HEK293 (cell line): ENCODE results near the gene AGAP1.

ENCODE experiments used
- CTCF ChIA-PET: fragments of 350-600 bp; formaldehyde crosslinking; extraction: SDS; loops from one replicate; lab custom pipeline; 2021; ENCODE audit warnings: antibody characterized with exemption; lab: Yijun Ruan, JAX
- POLR2A ChIA-PET: fragments of 300-600 bp; formaldehyde crosslinking; extraction: SDS; loops from one replicate; lab custom pipeline; 2020; ENCODE audit warnings: antibody characterized with exemption, inconsistent platforms; lab: Yijun Ruan, JAX
- H3K27ac ChIP-seq: fragments of 200-500 bp; sonication (Bioruptor generic); 2 replicates; pipeline ENCODE4 v1.5.1; 2014; ENCODE audit warnings: low read depth, low read length, control low read depth, inconsistent platforms; ENCODE audit errors: extremely low read depth
- H3K36me3 ChIP-seq, 2 experiments: fragments of 200-500 bp in 1 of 2; sonication (Bioruptor generic) in 1 of 2; 1 replicate in 1 of 2; 2 replicates in 1 of 2; pipeline ENCODE4 v1.5.1; 2014 to 2017; ENCODE audit warnings: inconsistent platforms in 2 of 2, low read length in 2 of 2; ENCODE audit not compliant: control insufficient read depth in 2 of 2, insufficient read depth in 1 of 2
- H3K4me1 ChIP-seq: fragments of 200-500 bp; sonication (Bioruptor generic); 2 replicates; pipeline ENCODE4 v1.5.1; 2014; ENCODE audit warnings: mild to moderate bottlenecking, low read length, inconsistent platforms; ENCODE audit not compliant: control insufficient read depth, insufficient read depth
- H3K4me3 ChIP-seq: 2 replicates; pipeline ENCODE4 v1.5.1; 2011; ENCODE audit warnings: low read depth, mild to moderate bottlenecking, control low read depth, low read length, moderate library complexity
- H3K9me3 ChIP-seq: fragments of 200-500 bp; sonication (Bioruptor generic); 2 replicates; pipeline ENCODE4 v1.5.1; 2014; ENCODE audit warnings: low read depth, low read length, inconsistent platforms; ENCODE audit not compliant: control insufficient read depth, insufficient read depth
- IKZF3 ChIP-seq: fragments of 450-650 bp; IDR thresholded peaks from 2 replicates; pipeline ENCODE4 v1.5.0; 2018; ENCODE audit warnings: missing biosample characterization, mild to moderate bottlenecking, missing genetic modification characterization, moderate library complexity
- KLF8 ChIP-seq: fragments of 450-650 bp; formaldehyde crosslinking; IDR thresholded peaks from 2 replicates; pipeline ENCODE4 v1.5.1; 2016; ENCODE audit warnings: missing biosample characterization, missing genetic modification characterization
- KLF9 ChIP-seq: fragments of 450-650 bp; formaldehyde crosslinking; IDR thresholded peaks from 2 replicates; pipeline ENCODE4 v1.5.1; 2016; ENCODE audit warnings: missing biosample characterization, missing genetic modification characterization, low read depth
- SETDB1 ChIP-seq: IDR thresholded peaks from one replicate; pipeline ENCODE4 v1.6.1; 2017; ENCODE audit warnings: mild to moderate bottlenecking, low read length, moderate library complexity, mixed read lengths; ENCODE audit not compliant: insufficient read length
- SP3 ChIP-seq: fragments of 450-650 bp; formaldehyde crosslinking; IDR thresholded peaks from 2 replicates; pipeline ENCODE4 v1.5.1; 2016; ENCODE audit warnings: missing biosample characterization, missing genetic modification characterization
- WT1 ChIP-seq: fragments of 450-650 bp; formaldehyde crosslinking; IDR thresholded peaks from 2 replicates; pipeline ENCODE4 v1.5.1; 2016; ENCODE audit warnings: missing biosample characterization, missing genetic modification characterization
- ZNF140 ChIP-seq: fragments of 450-650 bp; formaldehyde crosslinking; IDR thresholded peaks from 2 replicates; pipeline ENCODE4 v1.5.1; 2016; ENCODE audit warnings: missing biosample characterization, missing genetic modification characterization
- ZNF174 ChIP-seq: fragments of 450-650 bp; formaldehyde crosslinking; IDR thresholded peaks from 2 replicates; pipeline ENCODE4 v1.5.0; 2017; ENCODE audit warnings: missing biosample characterization, mild to moderate bottlenecking, missing genetic modification characterization
- ZNF19 ChIP-seq: fragments of 450-650 bp; formaldehyde crosslinking; IDR thresholded peaks from 2 replicates; pipeline ENCODE4; 2016; ENCODE audit warnings: missing biosample characterization, missing genetic modification characterization, low read depth
- ZNF221 ChIP-seq: fragments of 450-650 bp; formaldehyde crosslinking; IDR thresholded peaks from 2 replicates; pipeline ENCODE4 v1.5.1; 2017; ENCODE audit warnings: missing biosample characterization, missing genetic modification characterization, borderline replicate concordance
- ZNF23 ChIP-seq: fragments of 450-650 bp; formaldehyde crosslinking; IDR thresholded peaks from 2 replicates; pipeline ENCODE4 v1.5.1; 2016; ENCODE audit warnings: missing biosample characterization, missing genetic modification characterization, borderline replicate concordance
- ZNF24 ChIP-seq: fragments of 450-650 bp; formaldehyde crosslinking; IDR thresholded peaks from 2 replicates; pipeline ENCODE4 v1.5.1; 2016; ENCODE audit warnings: missing biosample characterization, missing genetic modification characterization
- ZNF248 ChIP-seq: fragments of 450-650 bp; formaldehyde crosslinking; IDR thresholded peaks from 2 replicates; pipeline ENCODE4 v1.5.1; 2017; ENCODE audit warnings: missing biosample characterization, missing genetic modification characterization
- ZNF544 ChIP-seq: fragments of 450-650 bp; formaldehyde crosslinking; IDR thresholded peaks from 2 replicates; pipeline ENCODE4 v1.5.0; 2017; ENCODE audit warnings: missing biosample characterization, missing genetic modification characterization
- ZNF596 ChIP-seq: fragments of 450-650 bp; IDR thresholded peaks from 2 replicates; pipeline ENCODE4 v1.5.0; 2018; ENCODE audit warnings: missing biosample characterization, mild to moderate bottlenecking, missing genetic modification characterization, moderate library complexity
- ZNF610 ChIP-seq: fragments of 450-650 bp; formaldehyde crosslinking; IDR thresholded peaks from 2 replicates; pipeline ENCODE4 v1.5.1; 2016; ENCODE audit warnings: missing biosample characterization, missing genetic modification characterization, borderline replicate concordance
- ZNF626 ChIP-seq: fragments of 450-650 bp; sonication (Bioruptor Pico); formaldehyde crosslinking; IDR thresholded peaks from 2 replicates; pipeline ENCODE4 v1.5.1; 2018; ENCODE audit warnings: missing biosample characterization, missing genetic modification characterization, inconsistent platforms
- ZNF701 ChIP-seq: fragments of 450-650 bp; formaldehyde crosslinking; IDR thresholded peaks from 2 replicates; pipeline ENCODE4 v1.5.1; 2016; ENCODE audit warnings: missing biosample characterization, missing genetic modification characterization
- ZNF707 ChIP-seq: fragments of 450-650 bp; formaldehyde crosslinking; IDR thresholded peaks from 2 replicates; pipeline ENCODE4 v1.5.1; 2016; ENCODE audit warnings: missing biosample characterization, missing genetic modification characterization
- TF ChIP-seq, protein P1 (sequence below): fragments of 450-650 bp; formaldehyde crosslinking; optimal IDR thresholded peaks from 2 replicates; pipeline ENCODE3; 2016; ENCODE audit warnings: missing biosample characterization, mild to moderate bottlenecking, missing genetic modification characterization
- TF ChIP-seq, protein P2 (sequence below): fragments of 450-650 bp; formaldehyde crosslinking; IDR thresholded peaks from 2 replicates; pipeline ENCODE4 v1.5.1; 2016; ENCODE audit warnings: missing biosample characterization, missing genetic modification characterization
- TF ChIP-seq, protein P3 (sequence below): fragments of 450-650 bp; formaldehyde crosslinking; IDR thresholded peaks from 2 replicates; pipeline ENCODE4 v1.5.1; 2016; ENCODE audit warnings: missing biosample characterization, missing genetic modification characterization
- TF ChIP-seq, protein P4 (sequence below): fragments of 450-650 bp; formaldehyde crosslinking; IDR thresholded peaks from 2 replicates; pipeline ENCODE4 v1.5.1; 2016; ENCODE audit warnings: missing biosample characterization, missing genetic modification characterization
- TF ChIP-seq, protein P5 (sequence below): fragments of 450-650 bp; formaldehyde crosslinking; IDR thresholded peaks from 2 replicates; pipeline ENCODE4 v1.5.1; 2016; ENCODE audit warnings: missing biosample characterization, missing genetic modification characterization, borderline replicate concordance
- TF ChIP-seq, protein P6 (sequence below): fragments of 450-650 bp; IDR thresholded peaks from 2 replicates; pipeline ENCODE4 v1.5.1; 2018; ENCODE audit warnings: missing biosample characterization, missing genetic modification characterization

Gene AGAP1

DNA sequence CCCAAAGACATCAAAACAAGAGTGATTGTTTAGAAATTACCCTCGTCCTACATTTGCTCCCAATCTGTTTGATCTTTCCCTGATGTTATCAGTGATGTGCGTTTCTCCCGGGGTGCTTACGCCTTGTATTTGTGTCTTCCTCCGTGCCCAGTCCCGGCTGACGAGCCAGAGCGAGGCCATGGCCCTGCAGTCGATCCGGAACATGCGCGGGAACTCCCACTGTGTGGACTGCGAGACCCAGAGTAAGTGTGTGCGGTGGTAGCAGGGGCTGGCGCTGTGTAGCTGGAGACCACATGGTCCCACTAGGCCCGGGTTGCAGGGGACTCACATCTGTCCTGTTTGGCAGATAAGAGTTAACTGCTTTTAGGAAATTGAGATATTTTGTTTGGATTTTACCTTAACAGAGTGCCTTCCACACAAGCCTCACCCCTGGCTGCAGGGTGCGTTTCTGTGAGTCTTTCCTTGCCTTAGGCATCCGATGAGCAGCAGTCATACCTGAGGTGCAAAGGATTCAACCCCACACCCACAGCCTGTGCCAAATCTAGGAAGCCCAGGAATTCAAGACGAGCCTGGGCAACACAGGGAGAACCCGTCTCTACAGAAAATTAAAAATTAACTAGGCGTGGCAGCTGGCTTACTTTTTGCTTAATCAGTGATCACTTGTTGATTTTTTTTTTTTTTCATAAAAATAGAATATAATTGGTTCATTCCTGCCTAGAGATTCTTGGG is 546.9 kb downstream of the AGAP1 start:
- ChIA-PET CTCF (no interaction called here), POLR2A (no interaction called here)
- no peak overlapping the region for H3K27ac ChIP-seq
- no peaks in the 10 kb centered on the region for H3K9me3 ChIP-seq
- H3K4me3 ChIP-seq = no peak overlapping the region
- H3K4me1 ChIP-seq = no peaks in the 10 kb centered on the region
- H3K36me3 ChIP-seq = peaks cover 0 to 20% of the 10 kb centered on the region in 2 experiments; a peak in 2 of 3 replicates
- TF ChIP-seq ZNF610 (tag by site-specific recombination) (no peak), ZNF596 (tag by site-specific recombination) (no peak), SP3 (tag by site-specific recombination) (no peak), ZNF544 (tag by site-specific recombination) (no peak), ZNF626 (tag by site-specific recombination) (no peak), ZNF140 (tag by site-specific recombination) (no peak), IKZF3 (no peak), KLF8 (tag by site-specific recombination) (no peak), ZNF23 (tag by site-specific recombination) (no peak)
- TF ChIP-seq, protein P1, sequence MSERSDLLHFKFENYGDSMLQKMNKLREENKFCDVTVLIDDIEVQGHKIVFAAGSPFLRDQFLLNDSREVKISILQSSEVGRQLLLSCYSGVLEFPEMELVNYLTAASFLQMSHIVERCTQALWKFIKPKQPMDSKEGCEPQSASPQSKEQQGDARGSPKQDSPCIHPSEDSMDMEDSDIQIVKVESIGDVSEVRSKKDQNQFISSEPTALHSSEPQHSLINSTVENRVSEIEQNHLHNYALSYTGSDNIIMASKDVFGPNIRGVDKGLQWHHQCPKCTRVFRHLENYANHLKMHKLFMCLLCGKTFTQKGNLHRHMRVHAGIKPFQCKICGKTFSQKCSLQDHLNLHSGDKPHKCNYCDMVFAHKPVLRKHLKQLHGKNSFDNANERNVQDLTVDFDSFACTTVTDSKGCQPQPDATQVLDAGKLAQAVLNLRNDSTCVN = no peak
- TF ChIP-seq, all 188 proteins: peak for 0

DNA sequence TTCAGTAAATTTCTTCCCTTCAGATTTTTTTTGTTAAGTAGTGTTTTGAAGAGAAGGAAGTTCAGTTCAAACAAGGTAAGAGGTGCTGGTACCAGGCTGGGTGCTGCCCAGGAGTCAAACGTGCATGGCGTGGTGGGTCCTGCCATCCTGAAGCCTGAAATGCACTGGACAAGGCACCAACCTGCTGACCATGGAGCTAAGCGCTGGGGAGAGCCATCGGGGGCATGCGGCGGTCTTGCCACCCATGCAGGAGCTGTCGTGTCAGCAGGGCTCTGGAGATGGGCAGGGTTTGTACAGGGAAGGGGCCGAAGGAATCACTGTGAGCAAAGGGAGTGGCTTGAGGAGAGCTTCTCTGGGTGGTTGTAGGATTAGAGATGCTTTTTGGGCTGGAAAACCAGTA is 547.8 kb downstream of the AGAP1 start:
- ChIA-PET POLR2A (interaction anchor here (1.1 kb wide), 1 partner anchor 9 kb away, joined by 3 read pairs; no protein-coding TSS in a partner anchor), CTCF (no interaction called here)
- no peak overlapping the region for H3K4me3 ChIP-seq
- peaks cover 0 to 20% of the 10 kb centered on the region in 2 experiments; a peak in 2 of 3 replicates for H3K36me3 ChIP-seq
- no peak overlapping the region for H3K27ac ChIP-seq
- no peaks in the 10 kb centered on the region for H3K9me3 ChIP-seq
- no peak for TF ChIP-seq ZNF24 (tag by site-specific recombination)
- TF ChIP-seq, protein P2, sequence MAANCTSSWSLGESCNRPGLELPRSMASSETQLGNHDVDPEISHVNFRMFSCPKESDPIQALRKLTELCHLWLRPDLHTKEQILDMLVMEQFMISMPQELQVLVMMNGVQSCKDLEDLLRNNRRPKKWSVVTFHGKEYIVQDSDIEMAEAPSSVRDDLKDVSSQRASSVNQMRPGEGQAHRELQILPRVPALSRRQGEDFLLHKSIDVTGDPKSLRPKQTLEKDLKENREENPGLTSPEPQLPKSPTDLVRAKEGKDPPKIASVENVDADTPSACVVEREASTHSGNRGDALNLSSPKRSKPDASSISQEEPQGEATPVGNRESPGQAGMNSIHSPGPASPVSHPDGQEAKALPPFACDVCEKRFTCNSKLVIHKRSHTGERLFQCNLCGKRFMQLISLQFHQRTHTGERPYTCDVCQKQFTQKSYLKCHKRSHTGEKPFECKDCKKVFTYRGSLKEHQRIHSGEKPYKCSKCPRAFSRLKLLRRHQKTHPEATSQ = no peak
- TF ChIP-seq ZNF701 (tag by site-specific recombination) = no peak
- TF ChIP-seq, protein P3, sequence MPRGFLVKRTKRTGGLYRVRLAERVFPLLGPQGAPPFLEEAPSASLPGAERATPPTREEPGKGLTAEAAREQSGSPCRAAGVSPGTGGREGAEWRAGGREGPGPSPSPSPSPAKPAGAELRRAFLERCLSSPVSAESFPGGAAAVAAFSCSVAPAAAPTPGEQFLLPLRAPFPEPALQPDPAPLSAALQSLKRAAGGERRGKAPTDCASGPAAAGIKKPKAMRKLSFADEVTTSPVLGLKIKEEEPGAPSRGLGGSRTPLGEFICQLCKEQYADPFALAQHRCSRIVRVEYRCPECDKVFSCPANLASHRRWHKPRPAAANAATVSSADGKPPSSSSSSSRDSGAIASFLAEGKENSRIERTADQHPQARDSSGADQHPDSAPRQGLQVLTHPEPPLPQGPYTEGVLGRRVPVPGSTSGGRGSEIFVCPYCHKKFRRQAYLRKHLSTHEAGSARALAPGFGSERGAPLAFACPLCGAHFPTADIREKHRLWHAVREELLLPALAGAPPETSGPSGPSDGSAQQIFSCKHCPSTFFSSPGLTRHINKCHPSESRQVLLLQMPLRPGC = no peak
- TF ChIP-seq ZNF140 (tag by site-specific recombination) = no peak
- TF ChIP-seq, protein P4, sequence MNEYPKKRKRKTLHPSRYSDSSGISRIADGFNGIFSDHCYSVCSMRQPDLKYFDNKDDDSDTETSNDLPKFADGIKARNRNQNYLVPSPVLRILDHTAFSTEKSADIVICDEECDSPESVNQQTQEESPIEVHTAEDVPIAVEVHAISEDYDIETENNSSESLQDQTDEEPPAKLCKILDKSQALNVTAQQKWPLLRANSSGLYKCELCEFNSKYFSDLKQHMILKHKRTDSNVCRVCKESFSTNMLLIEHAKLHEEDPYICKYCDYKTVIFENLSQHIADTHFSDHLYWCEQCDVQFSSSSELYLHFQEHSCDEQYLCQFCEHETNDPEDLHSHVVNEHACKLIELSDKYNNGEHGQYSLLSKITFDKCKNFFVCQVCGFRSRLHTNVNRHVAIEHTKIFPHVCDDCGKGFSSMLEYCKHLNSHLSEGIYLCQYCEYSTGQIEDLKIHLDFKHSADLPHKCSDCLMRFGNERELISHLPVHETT (tag by site-specific recombination) = no peak
- TF ChIP-seq ZNF221 (tag by site-specific recombination) = no peak
- no peak for TF ChIP-seq ZNF707 (tag by site-specific recombination)
- TF ChIP-seq, protein P5, sequence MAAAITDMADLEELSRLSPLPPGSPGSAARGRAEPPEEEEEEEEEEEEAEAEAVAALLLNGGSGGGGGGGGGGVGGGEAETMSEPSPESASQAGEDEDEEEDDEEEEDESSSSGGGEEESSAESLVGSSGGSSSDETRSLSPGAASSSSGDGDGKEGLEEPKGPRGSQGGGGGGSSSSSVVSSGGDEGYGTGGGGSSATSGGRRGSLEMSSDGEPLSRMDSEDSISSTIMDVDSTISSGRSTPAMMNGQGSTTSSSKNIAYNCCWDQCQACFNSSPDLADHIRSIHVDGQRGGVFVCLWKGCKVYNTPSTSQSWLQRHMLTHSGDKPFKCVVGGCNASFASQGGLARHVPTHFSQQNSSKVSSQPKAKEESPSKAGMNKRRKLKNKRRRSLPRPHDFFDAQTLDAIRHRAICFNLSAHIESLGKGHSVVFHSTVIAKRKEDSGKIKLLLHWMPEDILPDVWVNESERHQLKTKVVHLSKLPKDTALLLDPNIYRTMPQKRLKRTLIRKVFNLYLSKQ = no peak
- TF ChIP-seq SETDB1 = no peak
- TF ChIP-seq, protein P6, sequence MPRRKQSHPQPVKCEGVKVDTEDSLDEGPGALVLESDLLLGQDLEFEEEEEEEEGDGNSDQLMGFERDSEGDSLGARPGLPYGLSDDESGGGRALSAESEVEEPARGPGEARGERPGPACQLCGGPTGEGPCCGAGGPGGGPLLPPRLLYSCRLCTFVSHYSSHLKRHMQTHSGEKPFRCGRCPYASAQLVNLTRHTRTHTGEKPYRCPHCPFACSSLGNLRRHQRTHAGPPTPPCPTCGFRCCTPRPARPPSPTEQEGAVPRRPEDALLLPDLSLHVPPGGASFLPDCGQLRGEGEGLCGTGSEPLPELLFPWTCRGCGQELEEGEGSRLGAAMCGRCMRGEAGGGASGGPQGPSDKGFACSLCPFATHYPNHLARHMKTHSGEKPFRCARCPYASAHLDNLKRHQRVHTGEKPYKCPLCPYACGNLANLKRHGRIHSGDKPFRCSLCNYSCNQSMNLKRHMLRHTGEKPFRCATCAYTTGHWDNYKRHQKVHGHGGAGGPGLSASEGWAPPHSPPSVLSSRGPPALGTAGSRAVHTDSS = no peak
- TF ChIP-seq ZNF19 (tag by site-specific recombination) = no peak
- TF ChIP-seq ZNF248 (tag by site-specific recombination) = no peak
- TF ChIP-seq WT1 (tag by site-specific recombination) = no peak
- no peak for TF ChIP-seq KLF9 (tag by site-specific recombination)
- TF ChIP-seq ZNF174 (tag by site-specific recombination) = no peak
- H3K4me1 ChIP-seq = no peaks in the 10 kb centered on the region
